HepG2 (cell line): ENCODE results near the gene YEATS2. TPM values are rescaled to one million over a fixed set of nuclear protein-coding genes. Genes with fewer than 3 reads are reported as not detected.

Experiments used
- CHCHD3 ChIP-seq: sonication (generic); formaldehyde crosslinking; IDR thresholded peaks from 2 replicates; pipeline ENCODE4 v1.8.0; 2022; ENCODE audit warnings: mild to moderate bottlenecking, missing genetic modification reagents, moderate library complexity
- FOXP1 ChIP-seq, 2 experiments: fragments of 450-650 bp in 1 of 2; IDR thresholded peaks; 2 replicates each; pipeline ENCODE4 v1.6.1; 2017 to 2018; ENCODE audit warnings: antibody characterized with exemption in 1 of 2
- GABPA ChIP-seq, 2 experiments: IDR thresholded peaks; 2 replicates each; pipeline ENCODE4 v1.6.1; 2011 to 2016; ENCODE audit warnings: low read depth in 2 of 2, low read length in 1 of 2, missing biosample characterization in 1 of 2, missing genetic modification characterization in 1 of 2
- GTF2F1 ChIP-seq: fragments of 150-350 bp; IDR thresholded peaks from 2 replicates; pipeline ENCODE4 v1.6.1; 2014; ENCODE audit warnings: low read length
- JUNB ChIP-seq: sonication (generic); formaldehyde crosslinking; IDR thresholded peaks from 2 replicates; pipeline ENCODE4 v1.8.0; 2022; ENCODE audit warnings: missing genetic modification reagents, mild to moderate bottlenecking, borderline replicate concordance
- RFX1 ChIP-seq: fragments of 450-650 bp; IDR thresholded peaks from 2 replicates; pipeline ENCODE4 v1.6.1; 2017
- RFX5 ChIP-seq: IDR thresholded peaks from 2 replicates; pipeline ENCODE4 v1.6.1; 2011; ENCODE audit warnings: low read depth, low read length, improper control_type of control experiment
- SOX13 ChIP-seq, 3 experiments: fragments of 450-650 bp in 1 of 3; sonication (generic) in 1 of 3; formaldehyde crosslinking in 1 of 3; IDR thresholded peaks in 2 of 3; conservative IDR thresholded peaks in 1 of 3; 2 replicates each; pipeline versions ENCODE4 v1.5.0 to v1.6.1; 2016 to 2020; ENCODE audit warnings: antibody characterized with exemption in 1 of 3, mild to moderate bottlenecking in 1 of 3, missing compliant biosample characterization in 1 of 3, missing genetic modification reagents in 1 of 3, moderate library complexity in 1 of 3
- STAG1 ChIP-seq: sonication (generic); formaldehyde crosslinking; IDR thresholded peaks from 2 replicates; pipeline ENCODE4 v1.4.0; 2020; ENCODE audit warnings: missing genetic modification reagents
- TSC22D2 ChIP-seq: sonication (generic); formaldehyde crosslinking; IDR thresholded peaks from 2 replicates; pipeline ENCODE4 v1.5.1; 2020; ENCODE audit warnings: missing genetic modification reagents, mild to moderate bottlenecking, borderline replicate concordance
- ZFP82 ChIP-seq: sonication (generic); formaldehyde crosslinking; IDR thresholded peaks from 2 replicates; pipeline ENCODE4 v1.5.1; 2020; ENCODE audit warnings: mild to moderate bottlenecking, missing genetic modification reagents, borderline replicate concordance
- ZFP90 ChIP-seq: sonication (generic); formaldehyde crosslinking; IDR thresholded peaks from 2 replicates; pipeline ENCODE4 v1.8.0; 2022; ENCODE audit warnings: missing genetic modification reagents, mild to moderate bottlenecking, inconsistent platforms, borderline replicate concordance
- ZMYM2 ChIP-seq: sonication (generic); formaldehyde crosslinking; IDR thresholded peaks from 2 replicates; pipeline ENCODE4 v1.8.0; 2022; ENCODE audit warnings: mild to moderate bottlenecking, missing genetic modification reagents
- ZNF562 ChIP-seq: sonication (generic); formaldehyde crosslinking; IDR thresholded peaks from 2 replicates; pipeline ENCODE4 v1.8.0; 2022; ENCODE audit warnings: missing genetic modification reagents, borderline replicate concordance
- ZNF616 ChIP-seq: sonication (generic); formaldehyde crosslinking; IDR thresholded peaks from 2 replicates; pipeline ENCODE4 v1.5.0; 2020; ENCODE audit warnings: low read depth, mild to moderate bottlenecking, missing genetic modification reagents
- ZNF780A ChIP-seq: sonication (generic); formaldehyde crosslinking; IDR thresholded peaks from 2 replicates; pipeline ENCODE4 v1.8.0; 2022; ENCODE audit warnings: mild to moderate bottlenecking, missing genetic modification reagents, moderate library complexity
- ZSCAN21 ChIP-seq: sonication (generic); formaldehyde crosslinking; IDR thresholded peaks from 2 replicates; pipeline ENCODE4 v1.8.0; 2022; ENCODE audit warnings: mild to moderate bottlenecking, missing genetic modification reagents, moderate library complexity, borderline replicate concordance
- polyA plus RNA-seq, 8 experiments: library from polyadenylated mRNA; depleted of rRNA in 3 of 8; stranded (reverse) in 7 of 8; unstranded in 1 of 8; fragments of >200 nt; fragmentation: Illumina TruSeq in 4 of 8; extraction: Trizol in 4 of 8; gene quantifications; 2 replicates each; pipeline versions ENCODE4 v1.2.1 to v1.2.3, GENCODE V29; 2011 to 2016; ENCODE audit warnings: low read depth in 4 of 8, missing spikeins in 1 of 8, mixed read lengths in 1 of 8; ENCODE audit not compliant: insufficient read depth in 1 of 8
- total RNA-seq, 5 experiments: library from RNA; depleted of rRNA; stranded (reverse); fragments of >200 nt; fragmentation: Illumina TruSeq; extraction: Trizol; gene quantifications; 2 replicates each; pipeline ENCODE4 v1.2.3, GENCODE V29; 2016; ENCODE audit warnings: low read depth in 1 of 5
- TF ChIP-seq, protein P1 (sequence below): sonication (generic); formaldehyde crosslinking; conservative IDR thresholded peaks from 2 replicates; pipeline ENCODE4 v1.4.0; 2020; ENCODE audit warnings: missing genetic modification reagents
- TF ChIP-seq, protein P2 (sequence below): fragments of 450-650 bp; IDR thresholded peaks from 2 replicates; pipeline ENCODE4 v1.6.1; 2017; ENCODE audit warnings: mild to moderate bottlenecking
- TF ChIP-seq, protein P3 (sequence below): sonication (generic); formaldehyde crosslinking; IDR thresholded peaks from 2 replicates; pipeline ENCODE4 v1.8.0; 2023; ENCODE audit warnings: mild to moderate bottlenecking, missing genetic modification reagents
- TF ChIP-seq, protein P4 (sequence below): fragments of 450-650 bp; IDR thresholded peaks from 2 replicates; pipeline ENCODE4 v1.6.1; 2017

The YEATS2 gene
- total and polyA plus RNA-seq, 2 of the 13 experiments (the other 11 are each of a cell fraction or from before 2014, with no cell fraction given) = 18.6 to 33.7 TPM

DNA sequence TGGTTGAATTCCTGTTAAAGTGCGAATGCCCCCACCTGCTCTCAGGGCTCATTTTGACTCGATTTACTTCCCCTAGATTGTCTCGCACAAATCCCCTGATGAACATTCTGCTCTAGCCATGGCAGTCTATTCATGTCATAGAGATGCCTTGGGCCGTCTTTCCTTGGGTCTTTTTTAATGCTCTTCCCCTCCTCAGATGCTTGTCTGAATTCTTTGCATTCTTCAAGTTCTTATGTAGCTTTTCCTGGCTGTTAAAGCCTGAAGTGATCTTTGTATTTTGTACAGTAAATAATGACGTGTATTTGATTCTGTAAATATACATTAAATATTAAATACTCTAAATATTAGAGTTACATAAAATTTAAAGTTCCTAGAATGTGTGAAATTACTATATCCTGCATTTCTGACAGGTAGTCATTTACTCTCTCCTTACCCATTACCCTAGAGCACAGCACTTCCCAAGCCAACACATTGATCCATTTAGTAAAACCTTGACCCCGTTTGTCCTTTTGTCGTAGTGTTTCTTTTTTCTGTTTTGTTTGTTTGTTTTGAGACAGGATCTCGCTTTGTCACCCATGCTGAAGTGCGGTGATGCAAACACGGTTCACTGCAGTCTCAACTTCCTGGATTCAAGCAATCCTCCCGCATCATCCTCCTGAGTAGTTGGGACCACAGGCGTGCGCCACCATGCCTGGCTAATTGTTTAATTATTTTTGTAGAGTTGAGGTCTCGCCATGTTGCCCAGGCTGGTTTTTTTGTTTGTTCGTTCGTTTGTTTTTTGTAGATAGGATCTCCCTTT lies 47.9 kb downstream of the YEATS2 start (continued):
- TF ChIP-seq ZFP82 (CRISPR knock-in tag) (no peak), ZFP90 (CRISPR knock-in tag) (no peak), SOX13 (IDR thresholded peaks at IDR 0.05) (0 out of 2 replicates have a peak, but pooled peaks have one; percentile 18), SOX13 (CRISPR knock-in tag; conservative IDR thresholded peaks at IDR 0.05 in 1 of 2, IDR thresholded peaks at IDR 0.05 in 1 of 2) (peak in 1 of 2 experiments; percentile 67; a peak in 2 of 4 replicates), TSC22D2 (no peak), RFX5 (no peak), GABPA (IDR thresholded peaks at IDR 0.05; ENCODE audit: low read depth, low read length) (no peak), GABPA (CRISPR knock-in tag; IDR thresholded peaks at IDR 0.05; ENCODE audit: low read depth) (peak; percentile 61), CHCHD3 (CRISPR knock-in tag) (no peak), ZNF562 (CRISPR knock-in tag) (no peak), STAG1 (CRISPR knock-in tag) (no peak), RFX1 (no peak), ZMYM2 (CRISPR knock-in tag) (no peak), ZNF780A (no peak), GTF2F1 (no peak), ZNF616 (CRISPR knock-in tag) (no peak), ZSCAN21 (CRISPR knock-in tag) (no peak), FOXP1 (IDR thresholded peaks at IDR 0.05) (0 out of 2 replicates have a peak, but pooled peaks have one; percentile 72), FOXP1 (CRISPR knock-in tag; IDR thresholded peaks at IDR 0.05) (peak; percentile 95), JUNB (CRISPR knock-in tag) (no peak)
- TF ChIP-seq, protein P1, sequence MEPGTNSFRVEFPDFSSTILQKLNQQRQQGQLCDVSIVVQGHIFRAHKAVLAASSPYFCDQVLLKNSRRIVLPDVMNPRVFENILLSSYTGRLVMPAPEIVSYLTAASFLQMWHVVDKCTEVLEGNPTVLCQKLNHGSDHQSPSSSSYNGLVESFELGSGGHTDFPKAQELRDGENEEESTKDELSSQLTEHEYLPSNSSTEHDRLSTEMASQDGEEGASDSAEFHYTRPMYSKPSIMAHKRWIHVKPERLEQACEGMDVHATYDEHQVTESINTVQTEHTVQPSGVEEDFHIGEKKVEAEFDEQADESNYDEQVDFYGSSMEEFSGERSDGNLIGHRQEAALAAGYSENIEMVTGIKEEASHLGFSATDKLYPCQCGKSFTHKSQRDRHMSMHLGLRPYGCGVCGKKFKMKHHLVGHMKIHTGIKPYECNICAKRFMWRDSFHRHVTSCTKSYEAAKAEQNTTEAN = no peak
- TF ChIP-seq, protein P2, sequence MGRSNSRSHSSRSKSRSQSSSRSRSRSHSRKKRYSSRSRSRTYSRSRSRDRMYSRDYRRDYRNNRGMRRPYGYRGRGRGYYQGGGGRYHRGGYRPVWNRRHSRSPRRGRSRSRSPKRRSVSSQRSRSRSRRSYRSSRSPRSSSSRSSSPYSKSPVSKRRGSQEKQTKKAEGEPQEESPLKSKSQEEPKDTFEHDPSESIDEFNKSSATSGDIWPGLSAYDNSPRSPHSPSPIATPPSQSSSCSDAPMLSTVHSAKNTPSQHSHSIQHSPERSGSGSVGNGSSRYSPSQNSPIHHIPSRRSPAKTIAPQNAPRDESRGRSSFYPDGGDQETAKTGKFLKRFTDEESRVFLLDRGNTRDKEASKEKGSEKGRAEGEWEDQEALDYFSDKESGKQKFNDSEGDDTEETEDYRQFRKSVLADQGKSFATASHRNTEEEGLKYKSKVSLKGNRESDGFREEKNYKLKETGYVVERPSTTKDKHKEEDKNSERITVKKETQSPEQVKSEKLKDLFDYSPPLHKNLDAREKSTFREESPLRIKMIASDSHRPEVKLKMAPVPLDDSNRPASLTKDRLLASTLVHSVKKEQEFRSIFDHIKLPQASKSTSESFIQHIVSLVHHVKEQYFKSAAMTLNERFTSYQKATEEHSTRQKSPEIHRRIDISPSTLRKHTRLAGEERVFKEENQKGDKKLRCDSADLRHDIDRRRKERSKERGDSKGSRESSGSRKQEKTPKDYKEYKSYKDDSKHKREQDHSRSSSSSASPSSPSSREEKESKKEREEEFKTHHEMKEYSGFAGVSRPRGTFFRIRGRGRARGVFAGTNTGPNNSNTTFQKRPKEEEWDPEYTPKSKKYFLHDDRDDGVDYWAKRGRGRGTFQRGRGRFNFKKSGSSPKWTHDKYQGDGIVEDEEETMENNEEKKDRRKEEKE = no peak
- TF ChIP-seq, protein P3, sequence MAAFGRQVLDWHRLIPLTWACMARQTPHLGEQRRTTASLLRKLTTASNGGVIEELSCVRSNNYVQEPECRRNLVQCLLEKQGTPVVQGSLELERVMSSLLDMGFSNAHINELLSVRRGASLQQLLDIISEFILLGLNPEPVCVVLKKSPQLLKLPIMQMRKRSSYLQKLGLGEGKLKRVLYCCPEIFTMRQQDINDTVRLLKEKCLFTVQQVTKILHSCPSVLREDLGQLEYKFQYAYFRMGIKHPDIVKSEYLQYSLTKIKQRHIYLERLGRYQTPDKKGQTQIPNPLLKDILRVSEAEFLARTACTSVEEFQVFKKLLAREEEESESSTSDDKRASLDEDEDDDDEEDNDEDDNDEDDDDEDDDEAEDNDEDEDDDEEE (CRISPR knock-in tag) = no peak
- TF ChIP-seq, protein P4, sequence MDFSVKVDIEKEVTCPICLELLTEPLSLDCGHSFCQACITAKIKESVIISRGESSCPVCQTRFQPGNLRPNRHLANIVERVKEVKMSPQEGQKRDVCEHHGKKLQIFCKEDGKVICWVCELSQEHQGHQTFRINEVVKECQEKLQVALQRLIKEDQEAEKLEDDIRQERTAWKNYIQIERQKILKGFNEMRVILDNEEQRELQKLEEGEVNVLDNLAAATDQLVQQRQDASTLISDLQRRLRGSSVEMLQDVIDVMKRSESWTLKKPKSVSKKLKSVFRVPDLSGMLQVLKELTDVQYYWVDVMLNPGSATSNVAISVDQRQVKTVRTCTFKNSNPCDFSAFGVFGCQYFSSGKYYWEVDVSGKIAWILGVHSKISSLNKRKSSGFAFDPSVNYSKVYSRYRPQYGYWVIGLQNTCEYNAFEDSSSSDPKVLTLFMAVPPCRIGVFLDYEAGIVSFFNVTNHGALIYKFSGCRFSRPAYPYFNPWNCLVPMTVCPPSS = no peak
